Karpas-422 (cell line): ENCODE data around the gene ADPGK. TPM values are rescaled to one million over a fixed set of nuclear protein-coding genes. Genes with fewer than 3 reads are reported as not detected.
"Not testable (repeated sequence)": the region's sequence is repeated elsewhere in the genome, so short reads cannot be mapped to it uniquely, and the experiment has no call there.

ENCODE experiments used
- DNase-seq: peaks from one replicate; pipeline ENCODE4 v3.0.0-alpha.2; 2015
- H2AFZ ChIP-seq: fragments of 200-600 bp; sonication (generic); 2 replicates; pipeline ENCODE4 v1.6.1; 2014; ENCODE audit warnings: antibody characterized with exemption, low read length, mixed read lengths
- H3K27ac ChIP-seq: fragments of 200-600 bp; sonication (generic); 2 replicates; pipeline ENCODE4 v1.5.1; 2014; ENCODE audit warnings: mild to moderate bottlenecking, low read length, moderate library complexity
- H3K27me3 ChIP-seq: fragments of 200-600 bp; sonication (generic); 2 replicates; pipeline ENCODE4 v1.6.1; 2014; ENCODE audit warnings: low read length, mixed read lengths
- H3K36me3 ChIP-seq: fragments of 200-600 bp; sonication (generic); 2 replicates; pipeline ENCODE4 v1.6.1; 2014; ENCODE audit warnings: low read length, mixed read lengths; ENCODE audit not compliant: insufficient read depth
- H3K4me1 ChIP-seq: fragments of 200-600 bp; sonication (generic); 2 replicates; pipeline ENCODE4 v1.6.1; 2014; ENCODE audit warnings: mild to moderate bottlenecking, low read length, mixed read lengths
- H3K4me2 ChIP-seq: fragments of 200-600 bp; sonication (generic); 2 replicates; pipeline ENCODE4 v1.6.1; 2014; ENCODE audit warnings: low read length, low read depth, mild to moderate bottlenecking; ENCODE audit not compliant: poor library complexity, severe bottlenecking
- H3K4me3 ChIP-seq: fragments of 200-600 bp; sonication (generic); 2 replicates; pipeline ENCODE4 v1.5.1; 2014; ENCODE audit warnings: mild to moderate bottlenecking, antibody characterized with exemption, low read length, mixed read lengths
- H3K79me2 ChIP-seq: fragments of 200-600 bp; sonication (generic); 2 replicates; pipeline ENCODE4 v1.6.1; 2014; ENCODE audit warnings: mild to moderate bottlenecking, low read length, mixed read lengths
- H3K9ac ChIP-seq: fragments of 200-600 bp; sonication (generic); 2 replicates; pipeline ENCODE4 v1.6.0; 2014; ENCODE audit warnings: low read length
- H3K9me2 ChIP-seq: fragments of 200-600 bp; sonication (generic), shearing (Covaris generic); replicated peaks from 2 replicates; pipeline ENCODE4 v1.6.0; 2014; ENCODE audit warnings: mild to moderate bottlenecking, low read length, moderate library complexity; ENCODE audit not compliant: insufficient read depth
- H3K9me3 ChIP-seq: fragments of 300-700, 200-600 bp; sonication (generic); 2 replicates; pipeline ENCODE4 v1.6.1; 2014; ENCODE audit warnings: low read length, mixed read lengths
- H4K20me1 ChIP-seq: fragments of 200-600 bp; sonication (generic); 2 replicates; pipeline ENCODE4 v1.6.1; 2014; ENCODE audit warnings: mild to moderate bottlenecking, antibody characterized with exemption, low read length, low read depth; ENCODE audit not compliant: insufficient read depth
- total RNA-seq: library from RNA; depleted of rRNA; stranded (reverse); fragments of >200 nt; shearing (Covaris generic); gene quantifications from 2 replicates; pipeline ENCODE4 v1.2.3, GENCODE V29; 2014; ENCODE audit warnings: low replicate concordance

ADPGK gene
- total RNA-seq, 1 experiment from 2014 or later = 75.7 TPM

DNA sequence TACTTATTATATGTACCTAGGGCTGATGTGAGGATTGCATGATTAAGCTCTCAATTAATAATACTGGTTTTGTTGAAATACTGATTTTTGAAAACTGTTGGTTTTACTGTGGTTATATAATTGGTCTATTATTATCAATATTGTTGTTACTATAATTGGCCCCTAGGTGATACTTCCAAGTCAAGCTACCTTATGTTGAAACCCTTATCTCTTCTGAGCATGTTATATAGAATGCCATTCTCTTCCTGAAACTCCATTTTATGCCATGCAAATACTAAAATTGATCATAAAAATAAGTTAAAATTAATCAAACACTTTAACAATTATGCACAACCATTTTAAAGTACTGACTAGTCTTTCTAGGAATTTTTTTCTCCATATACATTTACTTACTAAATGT lies 51.5 kb downstream of the ADPGK start:
- no peak for DNase-seq
- H3K4me1 ChIP-seq = no peaks in the 10 kb centered on the region
- H3K4me2 ChIP-seq = no peak overlapping the region
- no peak overlapping the region for H3K27ac ChIP-seq
- H3K9me3 ChIP-seq = no peaks in the 10 kb centered on the region
- H3K36me3 ChIP-seq = peaks cover 8% of the 10 kb centered on the region
- no peaks in the 10 kb centered on the region for H3K79me2 ChIP-seq
- no peaks in the 10 kb centered on the region for H3K27me3 ChIP-seq
- no peak overlapping the region for H3K4me3 ChIP-seq
- no peak overlapping the region for H2AFZ ChIP-seq
- no peaks in the 10 kb centered on the region for H4K20me1 ChIP-seq
- H3K9me2 ChIP-seq = no peaks in the 10 kb centered on the region
- H3K9ac ChIP-seq = no peak overlapping the region

DNA sequence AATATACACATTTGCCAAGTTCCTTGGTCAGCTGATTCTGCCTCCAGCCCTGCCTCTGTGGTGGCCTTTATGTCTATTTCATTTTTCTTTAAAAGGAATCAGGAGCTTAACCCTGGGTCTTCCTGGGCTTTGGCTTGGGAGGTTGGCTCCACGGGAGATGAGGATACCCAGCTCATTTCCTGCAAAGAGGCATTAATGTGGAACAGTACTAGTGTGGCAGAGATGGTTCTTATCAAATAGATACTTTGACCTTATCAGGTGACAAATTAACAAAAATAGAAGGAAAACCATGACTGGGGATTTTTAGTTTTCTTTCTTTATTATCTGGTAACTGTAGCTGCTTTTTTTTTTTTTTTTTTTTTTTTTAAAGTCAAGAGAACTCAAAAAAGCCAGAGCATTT lies 54.7 kb downstream of the ADPGK start:
- no peaks in the 10 kb centered on the region for H3K4me1 ChIP-seq
- H3K79me2 ChIP-seq = no peaks in the 10 kb centered on the region
- no peak overlapping the region for H2AFZ ChIP-seq
- no peak overlapping the region for H3K4me3 ChIP-seq
- no peaks in the 10 kb centered on the region for H3K27me3 ChIP-seq
- H4K20me1 ChIP-seq = no peaks in the 10 kb centered on the region
- H3K9ac ChIP-seq = no peak overlapping the region
- no peaks in the 10 kb centered on the region for H3K9me3 ChIP-seq
- no peak for DNase-seq
- H3K27ac ChIP-seq = no peak overlapping the region
- H3K36me3 ChIP-seq = no peaks in the 10 kb centered on the region
- H3K9me2 ChIP-seq = no peaks in the 10 kb centered on the region
- H3K4me2 ChIP-seq = no peak overlapping the region

DNA sequence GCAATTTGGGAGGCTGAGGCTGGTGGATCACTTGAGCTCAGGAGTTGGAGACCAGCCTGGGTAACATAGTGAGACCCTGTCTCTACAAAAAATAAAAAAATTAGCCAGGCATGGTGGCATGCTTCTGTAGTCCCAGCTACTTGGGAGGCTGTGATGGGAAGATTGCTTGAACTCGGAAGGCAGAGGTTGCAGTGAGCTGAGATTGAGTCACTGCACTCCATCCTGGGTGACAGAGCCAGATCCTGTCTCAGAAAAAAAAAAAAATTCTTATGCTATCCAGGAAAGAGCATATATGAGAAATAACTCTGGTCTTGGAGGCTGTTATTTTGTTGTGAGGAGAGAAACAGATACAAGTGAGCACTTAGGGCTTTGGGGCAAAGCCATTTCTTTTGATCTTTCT lies 55.3 kb downstream of the ADPGK start:
- H3K9me3 ChIP-seq, DNase-seq, H2AFZ ChIP-seq, H3K9me2 ChIP-seq, H3K4me2 ChIP-seq, H3K36me3 ChIP-seq, H3K4me3 ChIP-seq, H3K79me2 ChIP-seq, H4K20me1 ChIP-seq, H3K9ac ChIP-seq, H3K4me1 ChIP-seq, H3K27me3 ChIP-seq, H3K27ac ChIP-seq: not testable (repeated sequence)

DNA sequence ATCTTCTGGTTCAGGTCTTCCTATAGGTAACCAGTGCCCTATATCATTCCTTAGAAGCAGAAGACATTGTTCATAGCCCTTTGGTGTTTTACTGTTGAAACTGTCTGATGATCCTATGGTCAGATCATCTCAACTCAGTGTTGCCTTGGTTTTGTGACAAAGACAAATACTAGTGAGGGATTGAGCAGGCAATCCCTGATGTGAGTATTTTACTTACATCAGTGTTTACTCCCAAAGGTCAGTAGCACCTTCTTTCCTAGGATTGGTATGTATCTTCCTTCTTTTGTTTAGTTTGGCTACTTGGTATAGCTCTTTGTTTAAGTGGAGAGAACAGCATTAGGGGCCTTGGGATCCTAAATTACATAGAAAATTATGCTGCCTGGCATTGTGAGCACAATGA lies 56.4 kb downstream of the ADPGK start:
- H4K20me1 ChIP-seq = no peaks in the 10 kb centered on the region
- H3K27me3 ChIP-seq = no peaks in the 10 kb centered on the region
- no peak overlapping the region for H3K27ac ChIP-seq
- no peak overlapping the region for H3K4me3 ChIP-seq
- no peaks in the 10 kb centered on the region for H3K4me1 ChIP-seq
- no peak overlapping the region for H2AFZ ChIP-seq
- no peaks in the 10 kb centered on the region for H3K9me2 ChIP-seq
- no peaks in the 10 kb centered on the region for H3K79me2 ChIP-seq
- no peak overlapping the region for H3K9ac ChIP-seq
- DNase-seq = no peak
- no peak overlapping the region for H3K4me2 ChIP-seq
- H3K9me3 ChIP-seq = no peaks in the 10 kb centered on the region
- H3K36me3 ChIP-seq = no peaks in the 10 kb centered on the region

DNA sequence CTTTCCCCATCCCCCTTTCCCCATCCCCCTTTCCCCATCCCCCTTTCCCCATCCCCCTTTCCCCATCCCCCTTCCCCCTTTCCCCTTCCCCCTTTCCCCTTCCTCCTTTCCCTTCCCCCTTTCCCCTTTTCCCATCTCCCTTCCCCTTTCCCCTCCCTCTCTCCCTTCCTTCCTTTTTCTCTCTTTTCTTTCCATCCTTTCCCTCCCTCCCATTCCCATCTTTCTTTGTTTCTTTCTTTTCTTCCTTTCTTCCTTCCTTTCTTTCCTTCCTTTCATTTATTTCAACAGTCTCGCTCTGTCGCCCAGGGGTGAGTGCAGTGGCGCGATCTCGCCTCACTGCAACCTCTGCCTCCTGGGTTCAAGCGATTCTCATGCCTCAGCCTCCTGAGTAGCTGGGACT lies 57.7 kb downstream of the ADPGK start:
- not testable (repeated sequence) for H3K27ac ChIP-seq, H3K9ac ChIP-seq, H3K79me2 ChIP-seq

DNA sequence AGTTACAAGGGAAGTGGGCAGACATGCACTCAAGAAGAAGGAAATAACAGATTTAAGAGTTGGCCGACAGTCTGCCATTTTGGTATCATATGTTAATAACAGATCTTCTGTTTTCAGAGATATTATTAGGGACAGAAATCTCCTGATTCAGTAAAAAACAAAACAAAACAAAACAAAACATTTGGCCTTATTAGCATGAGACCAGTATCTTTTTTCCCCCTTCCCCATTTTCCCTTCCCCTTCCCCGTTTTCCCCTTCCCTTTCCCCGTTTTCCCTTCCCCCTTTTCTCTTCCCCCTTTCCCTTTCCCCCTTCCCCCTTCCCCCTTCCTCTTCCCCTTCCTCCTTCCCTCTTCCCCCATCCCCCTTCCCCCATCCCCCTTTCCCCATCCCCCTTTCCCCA lies 58.1 kb downstream of the ADPGK start:
- H3K4me1 ChIP-seq = no peaks in the 10 kb centered on the region
- H3K4me3 ChIP-seq = no peak overlapping the region
- no peak overlapping the region for H3K27ac ChIP-seq
- H3K4me2 ChIP-seq = no peak overlapping the region
- no peaks in the 10 kb centered on the region for H3K27me3 ChIP-seq
- H3K9ac ChIP-seq = no peak overlapping the region
- no peaks in the 10 kb centered on the region for H3K9me2 ChIP-seq
- no peak overlapping the region for H2AFZ ChIP-seq
- H3K9me3 ChIP-seq = no peaks in the 10 kb centered on the region
- no peaks in the 10 kb centered on the region for H4K20me1 ChIP-seq
- H3K36me3 ChIP-seq = no peaks in the 10 kb centered on the region
- no peaks in the 10 kb centered on the region for H3K79me2 ChIP-seq
- no peak for DNase-seq

More for the DNA sequence above, 57.7 kb downstream of the ADPGK start:
- not testable (repeated sequence) for H2AFZ ChIP-seq, H3K4me3 ChIP-seq, H3K36me3 ChIP-seq, H3K4me1 ChIP-seq, H4K20me1 ChIP-seq, H3K9me2 ChIP-seq, DNase-seq, H3K9me3 ChIP-seq, H3K4me2 ChIP-seq, H3K27me3 ChIP-seq

DNA sequence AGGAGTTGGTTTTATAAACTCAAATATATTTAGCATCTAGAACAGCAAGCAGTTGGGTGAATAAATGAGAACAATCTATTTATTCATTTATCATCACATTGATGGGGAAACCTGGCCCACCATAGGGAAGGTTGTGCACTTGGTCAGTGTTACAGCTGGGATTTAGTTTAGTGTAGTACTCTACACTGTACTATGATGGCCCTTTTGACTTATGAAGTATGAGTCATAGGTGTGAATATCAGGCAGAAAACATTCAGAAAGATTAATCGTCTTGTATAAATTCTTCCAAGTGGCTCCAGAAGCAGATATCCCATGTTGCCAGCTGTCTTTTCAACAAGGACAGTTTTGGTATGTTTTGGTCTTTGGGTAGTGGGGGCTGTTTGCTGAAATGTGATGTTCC lies 59.5 kb downstream of the ADPGK start:
- no peak overlapping the region for H3K4me3 ChIP-seq
- no peak overlapping the region for H3K4me2 ChIP-seq
- H3K36me3 ChIP-seq = no peaks in the 10 kb centered on the region
- H3K27me3 ChIP-seq = no peaks in the 10 kb centered on the region
- DNase-seq = no peak
- no peak overlapping the region for H3K9ac ChIP-seq
- H3K9me3 ChIP-seq = no peaks in the 10 kb centered on the region
- H3K9me2 ChIP-seq = no peaks in the 10 kb centered on the region
- no peaks in the 10 kb centered on the region for H4K20me1 ChIP-seq
- no peak overlapping the region for H2AFZ ChIP-seq
- H3K4me1 ChIP-seq = no peaks in the 10 kb centered on the region
- no peak overlapping the region for H3K27ac ChIP-seq
- no peaks in the 10 kb centered on the region for H3K79me2 ChIP-seq

DNA sequence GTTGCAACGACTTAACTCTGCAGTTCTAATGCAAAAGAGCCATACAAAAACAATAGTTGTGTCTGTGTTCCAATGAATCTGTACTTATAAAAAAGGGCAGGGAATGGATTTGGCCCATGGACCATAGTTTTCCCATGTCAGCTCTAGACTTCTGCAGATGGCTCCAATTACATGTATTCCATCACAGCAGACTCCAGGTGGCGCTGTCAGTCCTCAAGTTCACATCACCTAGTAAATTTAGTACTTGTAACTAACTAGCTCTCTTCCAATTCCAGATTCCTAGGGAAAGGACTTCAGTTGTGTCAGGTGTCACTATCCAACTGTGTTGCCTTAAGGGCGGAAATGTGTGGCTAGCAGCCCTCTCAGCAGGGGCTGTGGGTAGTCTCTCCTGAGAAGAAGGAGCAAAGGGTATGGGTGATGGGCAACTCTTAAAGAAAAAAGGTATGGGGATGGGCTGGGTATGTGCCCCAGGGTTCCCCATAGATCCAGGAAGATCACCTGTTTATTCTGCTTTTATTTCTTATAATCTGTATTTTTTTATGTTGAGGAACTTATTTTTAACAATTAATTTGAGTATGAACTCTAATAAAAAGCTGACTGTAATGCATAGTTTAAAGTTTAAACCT lies 61.4 kb downstream of the ADPGK start:
- Histone ChIP-seq H3K4me3 (no peak overlapping the region), H3K9ac (no peak overlapping the region), H3K36me3 (no peaks in the 10 kb centered on the region), H3K27ac (no peak overlapping the region), H3K79me2 (no peaks in the 10 kb centered on the region), H3K4me2 (no peak overlapping the region), H4K20me1 (no peaks in the 10 kb centered on the region), H3K9me3 (no peaks in the 10 kb centered on the region), H2AFZ (no peak overlapping the region), H3K4me1 (no peaks in the 10 kb centered on the region), H3K9me2 (no peaks in the 10 kb centered on the region), H3K27me3 (no peaks in the 10 kb centered on the region)
- DNase-seq = peak; percentile 83
